ENCODE data around the gene DTNBP1.

The DTNBP1 gene

GRCh38 chr6:15502446-15503345 lies 160.1 kb downstream of the DTNBP1 start:
- no peak overlapping the region for H3K9ac ChIP-seq (ENCODE audit: low read length)
- H3K9me2 ChIP-seq (replicated peaks; ENCODE audit: insufficient read depth, low read length): no peaks in the 10 kb centered on the region
- no peaks in the 10 kb centered on the region for H3F3A ChIP-seq (ENCODE audit: insufficient read depth, low read length)
- no peaks in the 10 kb centered on the region for H3K4me1 ChIP-seq (ENCODE audit: low read length)
- DNase-seq: no peak
- H3K9me3 ChIP-seq (replicated peaks; ENCODE audit: insufficient read depth, low read length): no peaks in the 10 kb centered on the region
- no peak overlapping the region for H2AFZ ChIP-seq (ENCODE audit: low read length)
- H4K20me1 ChIP-seq (ENCODE audit: insufficient read depth, low read length): no peaks in the 10 kb centered on the region
- no peaks in the 10 kb centered on the region for H3K36me3 ChIP-seq (replicated peaks; ENCODE audit: insufficient read depth, low read length)
- H3K27me3 ChIP-seq (replicated peaks; ENCODE audit: insufficient read depth, low read length): no peaks in the 10 kb centered on the region
- no peaks in the 10 kb centered on the region for H3K79me2 ChIP-seq (ENCODE audit: low read length)
- H3K27ac ChIP-seq (ENCODE audit: low read length): no peak overlapping the region
- TF ChIP-seq EZH2 (optimal IDR thresholded peaks at IDR 0.05; ENCODE audit: low read depth, low read length): no peak
- no peak for TF ChIP-seq EZH2phosphoT487 (IDR thresholded peaks at IDR 0.05; ENCODE audit: low read length)
- TF ChIP-seq CTCF (IDR thresholded peaks at IDR 0.05; ENCODE audit: low read length): no peak
- H3K4me3 ChIP-seq (ENCODE audit: low read length): no peak overlapping the region
- no peak overlapping the region for H3K4me2 ChIP-seq (ENCODE audit: low read depth, low read length)

GRCh38 chr6:15501826-15502445 lies 160.9 kb downstream of the DTNBP1 start:
- Histone ChIP-seq H3K9me3 (replicated peaks; ENCODE audit: insufficient read depth, low read length) (no peaks in the 10 kb centered on the region), H3K4me3 (ENCODE audit: low read length) (no peak overlapping the region), H3K4me2 (ENCODE audit: low read depth, low read length) (no peak overlapping the region), H3K4me1 (ENCODE audit: low read length) (no peaks in the 10 kb centered on the region), H4K20me1 (ENCODE audit: insufficient read depth, low read length) (no peaks in the 10 kb centered on the region), H3K9ac (ENCODE audit: low read length) (no peak overlapping the region), H3K27me3 (replicated peaks; ENCODE audit: insufficient read depth, low read length) (no peaks in the 10 kb centered on the region), H3F3A (ENCODE audit: insufficient read depth, low read length) (no peaks in the 10 kb centered on the region), H3K79me2 (ENCODE audit: low read length) (no peaks in the 10 kb centered on the region), H3K9me2 (replicated peaks; ENCODE audit: insufficient read depth, low read length) (no peaks in the 10 kb centered on the region), H2AFZ (ENCODE audit: low read length) (no peak overlapping the region), H3K36me3 (replicated peaks; ENCODE audit: insufficient read depth, low read length) (no peaks in the 10 kb centered on the region), H3K27ac (ENCODE audit: low read length) (no peak overlapping the region)
- TF ChIP-seq CTCF (IDR thresholded peaks at IDR 0.05; ENCODE audit: low read length) (no peak), EZH2phosphoT487 (IDR thresholded peaks at IDR 0.05; ENCODE audit: low read length) (no peak), EZH2 (optimal IDR thresholded peaks at IDR 0.05; ENCODE audit: low read depth, low read length) (no peak)
- DNase-seq: no peak

GRCh38 chr6:15500901-15501825 lies 161.7 kb downstream of the DTNBP1 start:
- H3K4me3 ChIP-seq (ENCODE audit: low read length): no peak overlapping the region
- no peak overlapping the region for H3K27ac ChIP-seq (ENCODE audit: low read length)
- no peak overlapping the region for H3K9ac ChIP-seq (ENCODE audit: low read length)
- H3K79me2 ChIP-seq (ENCODE audit: low read length): no peaks in the 10 kb centered on the region
- H2AFZ ChIP-seq (ENCODE audit: low read length): no peak overlapping the region
- H3K36me3 ChIP-seq (replicated peaks; ENCODE audit: insufficient read depth, low read length): no peaks in the 10 kb centered on the region
- no peaks in the 10 kb centered on the region for H3K27me3 ChIP-seq (replicated peaks; ENCODE audit: insufficient read depth, low read length)
- H4K20me1 ChIP-seq (ENCODE audit: insufficient read depth, low read length): no peaks in the 10 kb centered on the region
- no peak overlapping the region for H3K4me2 ChIP-seq (ENCODE audit: low read depth, low read length)
- no peak for TF ChIP-seq EZH2phosphoT487 (IDR thresholded peaks at IDR 0.05; ENCODE audit: low read length)
- TF ChIP-seq CTCF (IDR thresholded peaks at IDR 0.05; ENCODE audit: low read length): no peak
- TF ChIP-seq EZH2 (optimal IDR thresholded peaks at IDR 0.05; ENCODE audit: low read depth, low read length): no peak
- no peaks in the 10 kb centered on the region for H3K4me1 ChIP-seq (ENCODE audit: low read length)
- DNase-seq: no peak
- no peaks in the 10 kb centered on the region for H3K9me3 ChIP-seq (replicated peaks; ENCODE audit: insufficient read depth, low read length)
- H3F3A ChIP-seq (ENCODE audit: insufficient read depth, low read length): no peaks in the 10 kb centered on the region
- no peaks in the 10 kb centered on the region for H3K9me2 ChIP-seq (replicated peaks; ENCODE audit: insufficient read depth, low read length)
